HCT116 (cell line): ENCODE measurements around the gene SLC34A2.

Experiments
- JUND ChIP-seq: IDR thresholded peaks from 2 replicates; pipeline ENCODE4 v1.6.1; 2012
- POLR2A ChIP-seq: IDR thresholded peaks from 2 replicates; pipeline ENCODE4 v1.7.0; 2011; ENCODE audit warnings: borderline replicate concordance; ENCODE audit not compliant: insufficient read depth, insufficient read length; ENCODE audit errors: extremely low read depth
- POLR2AphosphoS5 ChIP-seq: IDR thresholded peaks from 2 replicates; pipeline ENCODE4 v1.6.1; 2011; ENCODE audit warnings: mild to moderate bottlenecking, low read depth, low read length, moderate library complexity
- RAD21 ChIP-seq: IDR thresholded peaks from 2 replicates; pipeline ENCODE4 v1.6.1; 2012; ENCODE audit warnings: low read depth, mild to moderate bottlenecking
- TCF7L2 ChIP-seq: IDR thresholded peaks from 2 replicates; pipeline ENCODE4 v1.7.0; 2011; ENCODE audit warnings: borderline replicate concordance, inconsistent platforms; ENCODE audit not compliant: insufficient read depth, insufficient read length; ENCODE audit errors: extremely low read depth
- TF ChIP-seq, protein P1 (sequence below), 3 experiments: fragments of 200-600 bp in 1 of 3; sonication (generic) in 1 of 3; IDR thresholded peaks in 2 of 3; conservative IDR thresholded peaks in 1 of 3; 2 replicates each; pipeline ENCODE4 v1.5.1; 2012 to 2017; ENCODE audit warnings: low read depth in 2 of 3, low read length in 2 of 3, antibody characterized with exemption in 1 of 3, borderline replicate concordance in 1 of 3, control low read depth in 1 of 3, mild to moderate bottlenecking in 1 of 3, mixed read lengths in 1 of 3, mixed run types in 1 of 3, moderate library complexity in 1 of 3; ENCODE audit not compliant: insufficient read depth in 1 of 3

DNA sequence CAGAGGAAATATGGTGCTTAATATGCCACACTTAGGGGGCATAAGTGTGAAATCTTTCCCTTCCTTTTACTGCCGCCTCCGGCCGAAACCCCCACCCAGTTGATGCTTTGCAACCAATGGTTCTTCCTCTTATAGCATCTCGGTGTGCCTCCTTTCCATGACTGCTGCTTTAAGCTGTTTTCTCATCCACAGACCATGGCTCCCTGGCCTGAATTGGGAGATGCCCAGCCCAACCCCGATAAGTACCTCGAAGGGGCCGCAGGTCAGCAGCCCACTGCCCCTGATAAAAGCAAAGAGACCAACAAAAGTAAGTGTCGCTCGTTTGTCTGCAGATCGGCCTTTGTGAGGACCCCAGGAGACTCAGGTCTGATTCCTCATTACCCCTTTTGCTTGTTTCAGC, 6.7 kb downstream of the SLC34A2 start:
- TF ChIP-seq POLR2A, result no peak
- TF ChIP-seq, protein P1, sequence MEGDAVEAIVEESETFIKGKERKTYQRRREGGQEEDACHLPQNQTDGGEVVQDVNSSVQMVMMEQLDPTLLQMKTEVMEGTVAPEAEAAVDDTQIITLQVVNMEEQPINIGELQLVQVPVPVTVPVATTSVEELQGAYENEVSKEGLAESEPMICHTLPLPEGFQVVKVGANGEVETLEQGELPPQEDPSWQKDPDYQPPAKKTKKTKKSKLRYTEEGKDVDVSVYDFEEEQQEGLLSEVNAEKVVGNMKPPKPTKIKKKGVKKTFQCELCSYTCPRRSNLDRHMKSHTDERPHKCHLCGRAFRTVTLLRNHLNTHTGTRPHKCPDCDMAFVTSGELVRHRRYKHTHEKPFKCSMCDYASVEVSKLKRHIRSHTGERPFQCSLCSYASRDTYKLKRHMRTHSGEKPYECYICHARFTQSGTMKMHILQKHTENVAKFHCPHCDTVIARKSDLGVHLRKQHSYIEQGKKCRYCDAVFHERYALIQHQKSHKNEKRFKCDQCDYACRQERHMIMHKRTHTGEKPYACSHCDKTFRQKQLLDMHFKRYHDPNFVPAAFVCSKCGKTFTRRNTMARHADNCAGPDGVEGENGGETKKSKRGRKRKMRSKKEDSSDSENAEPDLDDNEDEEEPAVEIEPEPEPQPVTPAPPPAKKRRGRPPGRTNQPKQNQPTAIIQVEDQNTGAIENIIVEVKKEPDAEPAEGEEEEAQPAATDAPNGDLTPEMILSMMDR (IDR thresholded peaks at IDR 0.05 in 2 of 3, conservative IDR thresholded peaks at IDR 0.05 in 1 of 3; ENCODE audit: borderline replicate concordance in 1 of 3, insufficient read depth in 1 of 3, low read depth in 2 of 3, low read length in 2 of 3), result no peak
- TF ChIP-seq TCF7L2, result no peak
- no peak for TF ChIP-seq RAD21
- TF ChIP-seq JUND, result no peak
- TF ChIP-seq POLR2AphosphoS5, result no peak
